K562 (cell line): ENCODE data around the gene TUT4. TPM values are rescaled to one million over a fixed set of nuclear protein-coding genes. Genes with fewer than 3 reads are reported as not detected.
A peak's percentile ranks its signal among the peaks of the same experiment; 100 is the strongest.

ENCODE experiments used
- ARID4B ChIP-seq: sonication (generic); formaldehyde crosslinking; IDR thresholded peaks from 2 replicates; pipeline ENCODE4 v1.8.0; 2022; ENCODE audit warnings: mild to moderate bottlenecking, missing genetic modification reagents
- BACH1 ChIP-seq: fragments of 200-800 bp; sonication (Bioruptor generic); IDR thresholded peaks from 2 replicates; pipeline ENCODE4 v1.6.1; 2016; ENCODE audit warnings: missing genetic modification characterization, missing compliant biosample characterization
- CBFA2T3 ChIP-seq: fragments of 450-650 bp; IDR thresholded peaks from 2 replicates; pipeline ENCODE4 v1.6.1; 2017
- CHD2 ChIP-seq: IDR thresholded peaks from 2 replicates; pipeline ENCODE4 v1.6.1; 2011; ENCODE audit warnings: low read depth, low read length
- CTBP1 ChIP-seq: fragments of 450-650 bp; IDR thresholded peaks from 2 replicates; pipeline ENCODE4 v1.6.1; 2016; ENCODE audit warnings: borderline replicate concordance
- EP300 ChIP-seq: IDR thresholded peaks from 2 replicates; pipeline ENCODE4 v1.6.1; 2012; ENCODE audit warnings: low read length, improper control_type of control experiment
- FOXK1 ChIP-seq: sonication (generic); formaldehyde crosslinking; IDR thresholded peaks from 2 replicates; pipeline ENCODE4 v1.8.0; 2022; ENCODE audit warnings: missing genetic modification reagents, mild to moderate bottlenecking, borderline replicate concordance
- GTF3C2 ChIP-seq: IDR thresholded peaks from 3 replicates; pipeline ENCODE4 v1.6.1; 2011; ENCODE audit warnings: borderline replicate concordance, mild to moderate bottlenecking, moderate library complexity; ENCODE audit not compliant: insufficient read length; ENCODE audit errors: extremely low read depth
- JUN ChIP-seq, 2 experiments: sonication (generic) in 1 of 2; formaldehyde crosslinking in 1 of 2; IDR thresholded peaks; 2 replicates each; pipeline versions ENCODE4 v1.6.1 to v1.8.0; 2012 to 2022; ENCODE audit warnings: borderline replicate concordance in 2 of 2, mild to moderate bottlenecking in 2 of 2, improper control_type of control experiment in 1 of 2, low read depth in 1 of 2, low read length in 1 of 2, missing genetic modification reagents in 1 of 2
- LCOR ChIP-seq: sonication (generic); formaldehyde crosslinking; IDR thresholded peaks from 2 replicates; pipeline ENCODE4 v1.8.0; 2022; ENCODE audit warnings: mild to moderate bottlenecking, missing genetic modification reagents
- SLC30A9 ChIP-seq: fragments of 250-450 bp; sonication (Bioruptor Pico); IDR thresholded peaks from 2 replicates; pipeline ENCODE4 v1.8.0; 2022; ENCODE audit warnings: mild to moderate bottlenecking, moderate library complexity
- SMAD2 ChIP-seq: fragments of 150-350 bp; IDR thresholded peaks from 2 replicates; pipeline ENCODE4 v1.6.1; 2014; ENCODE audit warnings: low read depth, mild to moderate bottlenecking, low read length
- TCF3 ChIP-seq: sonication (generic); formaldehyde crosslinking; IDR thresholded peaks from 2 replicates; pipeline ENCODE4 v1.4.0; 2020; ENCODE audit warnings: mild to moderate bottlenecking, missing genetic modification reagents
- UBTF ChIP-seq, 2 experiments: IDR thresholded peaks; 2 replicates each; pipeline ENCODE4 v1.6.1; 2012; ENCODE audit warnings: improper control_type of control experiment in 2 of 2, low read depth in 2 of 2, low read length in 2 of 2, borderline replicate concordance in 1 of 2
- ZBTB26 ChIP-seq: fragments of 450-650 bp; formaldehyde crosslinking; IDR thresholded peaks from 2 replicates; pipeline ENCODE4 v1.4.0; 2022; ENCODE audit warnings: missing genetic modification characterization
- ZNF311 ChIP-seq: fragments of 250-450 bp; sonication (Bioruptor Pico); IDR thresholded peaks from 2 replicates; pipeline ENCODE4 v1.4.0; 2020; ENCODE audit warnings: mild to moderate bottlenecking, moderate library complexity
- polyA plus RNA-seq, 8 experiments: library from polyadenylated mRNA; depleted of rRNA in 4 of 8; stranded (reverse) in 5 of 8; unstranded in 3 of 8; fragments of >200 nt; fragmentation: Nextera tagmentation in 2 of 8; fragmentation: Illumina TruSeq in 1 of 8; extraction: Ambion mirVana in 2 of 8; extraction: Trizol in 1 of 8; gene quantifications; 2 replicates each; pipeline versions ENCODE4 v1.2.1 to v1.2.3, GENCODE V29; 2011 to 2014; ENCODE audit warnings: inconsistent platforms in 1 of 8, missing spikeins in 1 of 8
- total RNA-seq, 7 experiments: library from RNA; depleted of rRNA in 6 of 7; stranded (reverse); fragments of >200 nt in 6 of 7; fragmentation: Illumina TruSeq in 2 of 7; extraction: Trizol in 2 of 7; gene quantifications; 2 replicates each; pipeline versions ENCODE4 v1.2.1 to v1.2.3, GENCODE V29; 2011 to 2021; ENCODE audit warnings: low replicate concordance in 1 of 7

TUT4 gene
- total and polyA plus RNA-seq, 9 of the 15 experiments (the other 6 are each of a cell fraction or from before 2014, with no cell fraction given): 15.8 to 53.5 (median 36.7) TPM

GRCh38 chr1:52530563-52531144 lies 22.2 kb downstream of the TUT4 start (continued):
- TF ChIP-seq JUN (IDR thresholded peaks at IDR 0.05; ENCODE audit: borderline replicate concordance, low read depth, low read length): peak; percentile 28; the same call in 1 of the 2 replicates
- TF ChIP-seq JUN (CRISPR knock-in tag; IDR thresholded peaks at IDR 0.05; ENCODE audit: borderline replicate concordance): no peak
- TF ChIP-seq ARID4B (CRISPR knock-in tag): no peak
- no peak for TF ChIP-seq BACH1 (tag)
- TF ChIP-seq SLC30A9 (CRISPR knock-in tag): no peak
- peak; percentile 51 for TF ChIP-seq CTBP1
- TF ChIP-seq SMAD2: no peak
- peak; percentile 57 for TF ChIP-seq GTF3C2
- no peak for TF ChIP-seq ZBTB26
- TF ChIP-seq CBFA2T3: peak; percentile 76
- TF ChIP-seq LCOR (CRISPR knock-in tag): no peak
- peak; percentile 37; the same call in 1 of the 2 replicates for TF ChIP-seq EP300
- no peak for TF ChIP-seq CHD2
- TF ChIP-seq TCF3 (CRISPR knock-in tag): peak; percentile 65
- no peak for TF ChIP-seq ZNF311 (CRISPR knock-in tag)
- TF ChIP-seq UBTF (IDR thresholded peaks at IDR 0.05; ENCODE audit: borderline replicate concordance in 1 of 2, low read depth in 2 of 2, low read length in 2 of 2): no peak
- no peak for TF ChIP-seq FOXK1 (CRISPR knock-in tag)
